ENCODE results near the gene WDR18. TPM values are rescaled to one million over a fixed set of nuclear protein-coding genes. Genes with fewer than 3 reads are reported as not detected.

WDR18 gene
- polyA plus RNA-seq, 1 donor (not counting 4 experiments of a cell fraction or from before 2014, with no cell fraction given) = 26.3 TPM

GRCh38 chr19:1015782-1016646 lies 31.9 kb downstream of the WDR18 start:
- Histone ChIP-seq H3K79me2 (ENCODE audit: control insufficient read depth, insufficient read depth, low read length) (peaks cover 82% of the 10 kb centered on the region), H3K9me3 (ENCODE audit: control insufficient read depth, low read depth, low read length) (no peaks in the 10 kb centered on the region), H3K4me3 (ENCODE audit: control insufficient read depth in 2 of 3, extremely low read depth in 1 of 3, insufficient read depth in 2 of 3, low read depth in 1 of 3, low read length in 3 of 3) (no peak overlapping the region), H3K27me3 (ENCODE audit: control insufficient read depth, extremely low read depth, insufficient read depth, low read length) (no peaks in the 10 kb centered on the region), H3K9ac (ENCODE audit: control insufficient read depth, extremely low read depth, insufficient read depth, low read length) (peak overlapping the region; percentile 34), H3K36me3 (ENCODE audit: control insufficient read depth in 2 of 2, extremely low read depth in 1 of 2, insufficient read depth in 2 of 2, low read length in 2 of 2) (peaks cover 7 to 12% of the 10 kb centered on the region in 2 experiments), H3K9me1 (ENCODE audit: control insufficient read depth, extremely low read depth, insufficient read depth, low read length) (peaks cover 4% of the 10 kb centered on the region), H4K20me1 (ENCODE audit: control insufficient read depth, extremely low read depth, insufficient read depth, low read length) (peaks cover 31% of the 10 kb centered on the region), H2AFZ (ENCODE audit: control insufficient read depth, low read length) (no peak overlapping the region), H3K4me1 (ENCODE audit: control insufficient read depth, extremely low read depth, insufficient read depth, low read length) (peaks cover 38% of the 10 kb centered on the region), H3K4me2 (ENCODE audit: control insufficient read depth, extremely low read depth, insufficient read depth, low read depth, low read length) (peak overlapping the region; percentile 81), H3K27ac (ENCODE audit: control insufficient read depth, insufficient read depth, low read length) (peak overlapping the region; percentile 60)
- no peak for FAIRE-seq
- dilution Hi-C loops (cut with MboI; ENCODE audit: extremely low pct_ligation_motif_present, low sequenced_read_pairs) = no loop called here
- no peak for DNase-seq (ENCODE audit: low read depth, low spot score)
- no peak for TF ChIP-seq EZH2 (IDR thresholded peaks at IDR 0.05; ENCODE audit: low read length)
- TF ChIP-seq CTCF (optimal IDR thresholded peaks at IDR 0.05 in 1 of 3, IDR thresholded peaks at IDR 0.05 in 1 of 3, conservative IDR thresholded peaks at IDR 0.05 in 1 of 3; ENCODE audit: extremely low read depth in 1 of 3, insufficient read depth in 2 of 3, low read length in 3 of 3) = no peak

DNA sequence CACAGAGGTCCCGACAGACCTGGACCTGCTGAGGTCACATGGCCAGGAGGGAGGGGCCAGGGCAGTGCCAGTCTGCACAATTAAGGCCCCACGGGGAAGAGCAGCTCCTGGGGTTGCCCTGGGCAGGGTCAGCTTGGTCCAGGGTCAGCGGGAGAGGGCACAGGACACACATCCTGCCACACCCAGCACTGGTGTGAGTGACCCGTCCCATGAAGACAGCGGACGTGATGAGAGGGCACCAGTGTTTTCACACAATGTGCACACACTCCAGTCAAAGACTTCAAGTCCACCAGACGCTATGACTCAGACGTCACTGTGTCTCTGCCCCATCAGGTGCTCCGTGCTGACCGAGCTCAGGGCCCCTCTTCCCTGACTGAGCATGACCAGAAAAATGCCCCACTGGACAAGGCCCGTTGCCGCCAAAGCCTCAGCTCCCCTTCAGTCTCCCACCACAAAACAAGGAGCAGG lies 32.5 kb downstream of the WDR18 start:
- Histone ChIP-seq H3K4me3 (ENCODE audit: control insufficient read depth in 2 of 3, extremely low read depth in 1 of 3, insufficient read depth in 2 of 3, low read depth in 1 of 3, low read length in 3 of 3) (peak overlapping the region in 2 of 3 experiments; percentile 0 to 32), H3K9me3 (ENCODE audit: control insufficient read depth, low read depth, low read length) (no peaks in the 10 kb centered on the region), H3K79me2 (ENCODE audit: control insufficient read depth, insufficient read depth, low read length) (peaks cover 82% of the 10 kb centered on the region), H3K36me3 (ENCODE audit: control insufficient read depth in 2 of 2, extremely low read depth in 1 of 2, insufficient read depth in 2 of 2, low read length in 2 of 2) (peaks cover 7 to 11% of the 10 kb centered on the region in 2 experiments), H3K4me1 (ENCODE audit: control insufficient read depth, extremely low read depth, insufficient read depth, low read length) (peaks cover 38% of the 10 kb centered on the region), H4K20me1 (ENCODE audit: control insufficient read depth, extremely low read depth, insufficient read depth, low read length) (peaks cover 31% of the 10 kb centered on the region), H3K27me3 (ENCODE audit: control insufficient read depth, extremely low read depth, insufficient read depth, low read length) (no peaks in the 10 kb centered on the region), H3K27ac (ENCODE audit: control insufficient read depth, insufficient read depth, low read length) (peak overlapping the region; percentile 60), H3K4me2 (ENCODE audit: control insufficient read depth, extremely low read depth, insufficient read depth, low read depth, low read length) (peak overlapping the region; percentile 81), H2AFZ (ENCODE audit: control insufficient read depth, low read length) (no peak overlapping the region), H3K9me1 (ENCODE audit: control insufficient read depth, extremely low read depth, insufficient read depth, low read length) (peaks cover 4% of the 10 kb centered on the region), H3K9ac (ENCODE audit: control insufficient read depth, extremely low read depth, insufficient read depth, low read length) (peak overlapping the region; percentile 34)
- FAIRE-seq (peak; percentile 73), DNase-seq (ENCODE audit: low read depth, low spot score) (no peak)
- dilution Hi-C loops (cut with MboI; ENCODE audit: extremely low pct_ligation_motif_present, low sequenced_read_pairs) = no loop called here
- no peak for TF ChIP-seq CTCF (optimal IDR thresholded peaks at IDR 0.05 in 1 of 3, IDR thresholded peaks at IDR 0.05 in 1 of 3, conservative IDR thresholded peaks at IDR 0.05 in 1 of 3; ENCODE audit: extremely low read depth in 1 of 3, insufficient read depth in 2 of 3, low read length in 3 of 3)

Measured in keratinocyte (primary cell).